Hypothalamus (tissue), 51 donors: ENCODE measurements around the gene TMEM108.
A peak's percentile ranks its signal among the peaks of the same experiment; 100 is the strongest.

ENCODE experiments used
- DNase-seq, 51 donors: peaks; one replicate each; lab custom pipeline; 2025; lab: John Stamatoyannopoulos, UW

Gene TMEM108

GRCh38 chr3:133376810-133377209 is 338.6 kb downstream of the TMEM108 start:
- DNase-seq: peak in 1 of 51 donors; percentile 9

DNA sequence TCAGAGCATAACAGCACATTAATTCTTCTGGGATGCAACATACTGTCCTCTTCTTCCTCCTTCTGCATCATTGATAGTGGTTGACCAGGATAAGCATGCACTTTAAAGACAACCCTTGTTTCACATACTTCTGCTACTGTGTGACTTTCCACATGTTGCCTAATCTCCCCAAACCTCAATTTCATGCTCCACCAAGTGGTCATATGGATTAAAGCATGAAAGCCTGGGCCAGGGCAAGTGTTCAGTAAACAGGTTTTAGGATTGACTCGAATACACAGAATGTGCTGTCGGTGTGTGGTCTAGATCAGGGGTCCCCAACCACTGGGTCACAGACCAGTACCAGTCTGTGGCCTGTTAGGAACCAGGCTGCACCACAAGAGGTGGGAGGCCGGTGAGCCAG is 339.2 kb downstream of the TMEM108 start:
- DNase-seq: peak in 6 of 51 donors; percentile 9 to 41 (median 12)

DNA sequence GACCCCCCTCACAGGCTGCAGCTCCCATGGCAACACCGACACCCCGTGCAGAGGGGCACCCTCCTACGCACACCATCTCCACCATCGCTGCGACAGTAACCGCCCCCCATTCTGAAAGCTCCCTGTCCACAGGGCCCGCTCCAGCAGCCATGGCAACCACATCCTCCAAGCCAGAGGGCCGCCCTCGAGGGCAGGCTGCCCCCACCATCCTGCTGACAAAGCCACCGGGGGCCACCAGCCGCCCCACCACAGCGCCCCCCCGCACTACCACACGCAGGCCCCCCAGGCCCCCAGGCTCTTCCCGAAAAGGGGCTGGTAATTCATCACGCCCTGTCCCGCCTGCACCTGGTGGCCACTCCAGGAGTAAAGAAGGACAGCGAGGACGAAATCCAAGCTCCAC is 341.7 kb downstream of the TMEM108 start:
- DNase-seq: no peak

DNA sequence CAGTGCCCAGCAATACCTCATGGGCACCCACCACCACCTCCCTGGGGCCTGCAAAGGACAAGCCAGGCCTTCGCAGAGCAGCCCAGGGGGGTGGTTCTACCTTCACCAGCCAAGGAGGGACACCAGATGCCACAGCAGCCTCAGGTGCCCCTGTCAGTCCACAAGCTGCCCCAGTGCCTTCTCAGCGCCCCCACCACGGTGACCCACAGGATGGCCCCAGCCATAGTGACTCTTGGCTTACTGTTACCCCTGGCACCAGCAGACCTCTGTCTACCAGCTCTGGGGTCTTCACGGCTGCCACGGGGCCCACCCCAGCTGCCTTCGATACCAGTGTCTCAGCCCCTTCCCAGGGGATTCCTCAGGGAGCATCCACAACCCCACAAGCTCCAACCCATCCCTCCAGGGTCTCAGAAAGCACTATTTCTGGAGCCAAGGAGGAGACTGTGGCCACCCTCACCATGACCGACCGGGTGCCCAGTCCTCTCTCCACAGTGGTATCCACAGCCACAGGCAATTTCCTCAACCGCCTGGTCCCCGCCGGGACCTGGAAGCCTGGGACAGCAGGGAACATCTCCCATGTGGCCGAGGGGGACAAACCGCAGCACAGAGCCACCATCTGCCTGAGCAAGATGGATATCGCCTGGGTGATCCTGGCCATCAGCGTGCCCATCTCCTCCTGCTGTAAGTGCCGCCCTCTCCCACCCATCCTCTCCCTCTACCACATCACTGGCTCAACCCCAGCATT is 342.5 kb downstream of the TMEM108 start:
- DNase-seq: no peak

- DNase-seq: peak in 1 of 51 donors; percentile 14
These were observed 343.3 kb downstream of the TMEM108 start for GRCh38 chr3:133381346-133382109.

DNA sequence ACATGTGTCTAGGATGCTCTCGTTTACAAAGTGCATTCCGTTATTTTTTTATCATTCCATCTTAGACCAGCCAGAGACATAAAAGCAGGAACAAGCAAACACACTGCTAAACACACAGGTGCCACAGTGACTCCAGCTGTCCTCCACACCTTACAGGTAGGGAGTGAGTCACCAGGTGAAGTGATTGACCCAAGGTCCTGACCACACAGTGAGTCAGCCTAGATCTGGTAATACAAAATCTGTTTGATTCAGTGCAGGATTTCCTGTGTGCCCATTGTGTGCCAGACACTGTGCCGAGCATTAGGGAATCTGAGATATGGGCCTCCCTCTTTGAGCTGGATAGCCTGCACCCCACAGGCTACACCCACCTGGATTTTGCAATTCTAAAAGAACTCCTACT is 345.0 kb downstream of the TMEM108 start:
- DNase-seq: no peak

GRCh38 chr3:133383741-133384140 is 345.6 kb downstream of the TMEM108 start:
- DNase-seq: no peak

GRCh38 chr3:133384331-133385027 is 346.3 kb downstream of the TMEM108 start:
- DNase-seq: peak in 47 of 51 donors; percentile 9 to 76 (median 47)

GRCh38 chr3:133386876-133387275 is 348.7 kb downstream of the TMEM108 start:
- no peak for DNase-seq

DNA sequence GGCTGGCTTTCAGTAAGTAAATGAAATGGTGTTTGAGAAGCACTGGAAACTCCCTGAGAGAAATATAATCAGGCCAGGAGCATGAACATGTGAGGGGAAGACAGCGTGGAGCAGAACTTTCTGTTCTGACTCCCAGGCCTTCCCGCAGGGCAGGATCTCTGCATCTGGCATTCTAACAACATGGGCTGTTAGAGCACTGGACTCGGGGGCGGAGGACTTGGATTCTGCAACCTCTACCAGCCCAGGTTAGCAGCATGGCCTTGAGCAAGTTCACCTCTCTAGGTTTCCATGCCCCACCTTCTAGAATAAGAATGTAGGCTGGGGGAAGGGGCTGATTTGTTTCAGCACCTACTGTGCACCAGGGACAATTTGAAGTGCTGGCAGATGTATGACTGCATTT is 349.1 kb downstream of the TMEM108 start:
- no peak for DNase-seq

GRCh38 chr3:133388696-133389395 is 350.7 kb downstream of the TMEM108 start:
- DNase-seq: no peak

- no peak for DNase-seq
These were observed 352.5 kb downstream of the TMEM108 start for GRCh38 chr3:133390715-133391114.

DNA sequence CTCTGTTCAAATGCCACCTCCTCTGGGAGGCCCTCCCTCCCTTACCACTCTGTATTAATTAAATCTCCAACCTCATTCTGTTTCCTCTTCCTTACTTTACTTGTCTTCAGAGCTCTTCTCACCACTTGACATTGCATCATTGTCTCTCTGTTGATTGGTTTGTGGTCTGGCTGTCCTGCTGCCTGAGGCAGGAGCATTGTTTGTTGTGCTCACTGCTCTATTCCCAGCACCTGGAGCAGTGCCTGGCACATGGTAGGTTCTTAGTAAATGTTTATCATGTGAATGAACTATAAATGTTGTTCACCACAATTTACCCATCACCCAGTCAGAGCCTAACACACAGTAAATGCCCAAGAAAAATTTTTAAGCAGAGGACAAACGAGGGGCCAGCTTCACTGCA is 355.0 kb downstream of the TMEM108 start:
- no peak for DNase-seq

DNA sequence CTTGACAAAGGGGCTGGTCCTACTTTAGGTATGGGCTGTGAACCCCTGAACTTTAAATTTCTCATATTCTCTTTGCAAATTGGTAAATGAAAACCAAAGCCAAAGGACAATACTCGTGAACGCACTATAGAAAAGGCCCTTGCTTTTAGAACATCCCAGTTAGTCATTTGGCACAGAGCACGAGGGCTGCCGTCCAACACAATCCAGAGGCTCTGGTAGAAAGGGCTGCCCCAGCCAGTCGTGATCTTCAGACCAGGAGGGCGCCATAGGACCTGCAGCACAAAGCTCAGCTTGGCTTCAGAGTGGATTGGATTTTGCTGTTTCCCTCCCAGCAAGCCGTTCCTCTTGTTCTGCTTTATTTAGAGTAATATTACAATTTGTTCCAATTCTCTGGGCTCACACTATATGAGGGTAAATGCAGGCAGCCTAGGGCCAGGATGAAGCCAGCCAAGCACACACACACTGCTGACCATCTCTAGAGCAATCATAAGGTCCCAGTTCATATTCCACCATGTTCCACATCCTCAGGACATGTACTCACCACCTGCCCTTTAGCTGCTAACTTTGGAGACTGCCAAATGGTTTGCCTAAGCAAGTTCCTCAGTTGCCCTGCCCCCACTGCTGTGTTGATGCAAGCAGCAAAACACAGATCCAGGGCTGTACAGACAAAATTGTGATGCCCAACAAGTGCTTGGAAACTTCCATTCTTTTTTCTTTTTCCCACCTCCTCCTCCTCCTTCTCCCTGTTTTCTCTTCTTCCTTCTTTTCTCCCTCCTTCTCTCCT is 355.7 kb downstream of the TMEM108 start:
- DNase-seq: peak in 8 of 51 donors; percentile 7 to 54 (median 12)

- DNase-seq: no peak
These were observed 356.5 kb downstream of the TMEM108 start for GRCh38 chr3:133394561-133395311.

DNA sequence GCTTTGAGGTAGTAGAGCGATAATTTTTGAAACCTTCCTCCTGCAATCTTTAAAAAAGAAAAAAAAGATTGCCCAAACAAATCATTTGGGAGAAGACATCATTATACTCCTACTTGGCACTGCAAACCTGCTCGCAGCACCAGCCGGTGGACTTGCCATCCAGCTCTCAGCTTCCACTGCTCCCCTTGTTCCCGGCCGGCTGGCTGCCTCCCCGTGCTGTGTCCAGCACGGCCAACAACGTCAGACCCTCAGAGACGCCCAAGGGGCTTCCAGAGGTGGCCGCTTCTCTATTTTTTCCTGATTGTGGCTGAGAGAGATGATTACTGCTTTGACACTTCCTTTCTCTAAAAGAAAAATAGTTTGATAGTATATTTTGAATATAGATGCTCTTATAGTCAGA is 358.7 kb downstream of the TMEM108 start:
- no peak for DNase-seq

DNA sequence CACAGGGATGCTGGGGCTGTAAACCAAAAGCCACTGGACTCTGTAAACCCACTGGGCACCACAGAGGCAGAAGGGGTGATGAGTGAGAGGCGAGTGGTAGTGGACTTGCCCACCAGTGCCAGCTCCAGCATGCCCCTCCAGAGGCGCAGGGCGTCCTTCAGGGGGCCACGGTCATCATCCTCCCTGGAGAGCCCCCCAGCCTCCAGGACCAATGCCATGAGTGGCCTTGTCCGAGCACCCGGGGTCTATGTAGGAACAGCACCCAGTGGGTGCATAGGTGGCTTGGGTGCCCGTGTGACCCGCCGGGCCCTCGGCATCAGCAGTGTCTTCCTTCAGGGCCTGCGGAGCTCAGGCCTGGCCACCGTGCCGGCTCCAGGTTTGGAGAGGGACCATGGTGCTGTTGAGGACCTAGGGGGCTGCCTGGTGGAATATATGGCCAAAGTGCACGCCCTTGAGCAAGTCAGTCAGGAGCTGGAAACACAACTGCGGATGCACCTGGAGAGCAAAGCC is 361.9 kb downstream of the TMEM108 start, which contains the start of gene BFSP2:
Gene BFSP2 (plus strand): TSS at position 51 of the 510 bp plus-strand sequence. CDS start 28 bp downstream, at position 79.
- no peak for DNase-seq

DNA sequence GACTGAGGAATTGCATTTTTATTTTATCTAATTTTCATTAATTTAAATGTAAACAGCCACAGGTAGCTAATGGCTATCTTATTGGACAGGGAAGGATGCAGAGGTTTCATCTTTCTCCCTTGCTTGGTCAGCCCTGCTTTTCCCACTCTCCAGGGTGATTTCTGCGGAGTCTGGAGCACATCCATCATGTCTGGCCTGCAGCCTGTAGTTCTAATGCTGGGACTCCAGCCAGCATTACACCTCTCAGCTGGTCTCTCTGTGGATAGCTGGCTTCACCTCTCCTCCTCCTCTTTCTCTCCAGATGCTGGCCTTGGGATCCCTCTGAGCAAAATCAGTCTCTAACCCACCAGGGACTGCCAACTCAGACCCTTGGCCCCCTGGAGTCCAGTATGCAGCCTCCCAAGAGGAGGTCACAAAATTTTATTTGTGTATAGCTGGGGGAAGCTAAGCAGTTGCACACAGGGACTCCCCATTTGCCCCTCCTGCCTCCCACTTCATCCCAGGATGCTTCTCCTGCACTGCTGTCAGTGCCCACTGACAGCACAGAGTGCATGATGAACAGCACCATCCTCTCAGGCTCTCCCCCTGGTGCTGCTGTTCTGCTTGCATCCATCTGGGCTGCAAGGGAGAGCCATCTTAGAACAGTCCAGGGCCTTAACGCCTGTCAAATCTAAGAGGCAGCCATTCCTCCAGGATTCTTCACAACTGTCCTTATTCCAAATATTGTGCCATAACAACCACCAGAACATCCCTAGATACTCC is 363.4 kb downstream of the TMEM108 start:
- peak in 13 of 51 donors; percentile 5 to 42 (median 13) for DNase-seq
